H9 (cell line): ENCODE data around the gene PRKAR1A. TPM values are rescaled to one million over a fixed set of nuclear protein-coding genes. Genes with fewer than 3 reads are reported as not detected.

Source experiments
- DNase-seq: peaks from one replicate; pipeline ENCODE4 v3.0.0-alpha.2; 2017
- H2AFZ ChIP-seq: one replicate; pipeline ENCODE4 v1.6.1; 2013; ENCODE audit warnings: mild to moderate bottlenecking, low read length, control low read depth, moderate library complexity
- H2AK5ac ChIP-seq: 2 replicates; pipeline ENCODE4 v1.6.1; 2013; ENCODE audit warnings: low read length, control low read depth, mixed read lengths; ENCODE audit not compliant: insufficient read length
- H2BK120ac ChIP-seq: one replicate; pipeline ENCODE4 v1.6.1; 2013; ENCODE audit warnings: low read depth, mild to moderate bottlenecking, low read length, control low read depth, inconsistent platforms; ENCODE audit not compliant: poor library complexity, severe bottlenecking
- H2BK12ac ChIP-seq: 2 replicates; pipeline ENCODE4 v1.6.1; 2013; ENCODE audit warnings: low read length, control low read depth, mixed read lengths, low read depth; ENCODE audit not compliant: insufficient read length
- H2BK15ac ChIP-seq: 2 replicates; pipeline ENCODE4 v1.6.1; 2013; ENCODE audit warnings: low read depth, low read length, control low read depth
- H2BK20ac ChIP-seq: one replicate; pipeline ENCODE4 v1.6.1; 2013; ENCODE audit warnings: low read depth, mild to moderate bottlenecking, low read length, control low read depth, inconsistent platforms; ENCODE audit not compliant: poor library complexity, severe bottlenecking
- H2BK5ac ChIP-seq: 2 replicates; pipeline ENCODE4 v1.6.1; 2013; ENCODE audit warnings: low read length, control low read depth, mixed read lengths; ENCODE audit not compliant: insufficient read length
- H3K14ac ChIP-seq: 2 replicates; pipeline ENCODE4 v1.6.1; 2013; ENCODE audit warnings: low read length, control low read depth; ENCODE audit not compliant: insufficient read depth
- H3K18ac ChIP-seq: 2 replicates; pipeline ENCODE4 v1.6.1; 2013; ENCODE audit warnings: low read depth, mild to moderate bottlenecking, mixed read lengths, low read length, control low read depth; ENCODE audit not compliant: insufficient read length
- H3K23ac ChIP-seq: 2 replicates; pipeline ENCODE4 v1.6.1; 2013; ENCODE audit warnings: low read length, control low read depth, mixed read lengths, low read depth; ENCODE audit not compliant: insufficient read length
- H3K23me2 ChIP-seq: 2 replicates; pipeline ENCODE4 v1.6.1; 2013; ENCODE audit warnings: low read depth, mild to moderate bottlenecking, mixed read lengths, low read length, control low read depth; ENCODE audit not compliant: insufficient read length, poor library complexity, severe bottlenecking
- H3K27ac ChIP-seq: 2 replicates; pipeline ENCODE4 v1.5.1; 2013; ENCODE audit warnings: low read length, control low read depth, mixed read lengths, low read depth; ENCODE audit not compliant: insufficient read length
- H3K27me3 ChIP-seq: 2 replicates; pipeline ENCODE4 v1.6.1; 2013; ENCODE audit warnings: low read length, control low read depth, inconsistent platforms; ENCODE audit not compliant: insufficient read depth
- H3K4ac ChIP-seq: 2 replicates; pipeline ENCODE4 v1.6.1; 2013; ENCODE audit warnings: low read depth, mild to moderate bottlenecking, control low read depth, inconsistent platforms, low read length, moderate library complexity
- H3K4me1 ChIP-seq: 2 replicates; pipeline ENCODE4 v1.6.1; 2013; ENCODE audit warnings: low read length, control low read depth, inconsistent platforms; ENCODE audit not compliant: insufficient read depth
- H3K4me2 ChIP-seq: 2 replicates; pipeline ENCODE4 v1.6.1; 2013; ENCODE audit warnings: low read length, control low read depth, mixed read lengths; ENCODE audit not compliant: insufficient read length, insufficient read depth
- H3K56ac ChIP-seq: 2 replicates; pipeline ENCODE4 v1.6.1; 2013; ENCODE audit warnings: low read depth, mild to moderate bottlenecking, mixed read lengths, low read length, control low read depth; ENCODE audit not compliant: insufficient read length
- H3K79me1 ChIP-seq: 2 replicates; pipeline ENCODE4 v1.6.1; 2013; ENCODE audit warnings: low read depth, mild to moderate bottlenecking, moderate library complexity, low read length, control low read depth, inconsistent platforms; ENCODE audit not compliant: insufficient read depth, poor library complexity, severe bottlenecking
- H3K79me2 ChIP-seq: 2 replicates; pipeline ENCODE4 v1.6.1; 2013; ENCODE audit warnings: low read length, control low read depth, inconsistent platforms; ENCODE audit not compliant: insufficient read depth
- H3K9ac ChIP-seq: 2 replicates; pipeline ENCODE4 v1.6.1; 2013; ENCODE audit warnings: low read length, control low read depth, mixed read lengths; ENCODE audit not compliant: insufficient read length; ENCODE audit errors: extremely low read depth
- H3K9me3 ChIP-seq: one replicate; pipeline ENCODE4 v1.6.1; 2013; ENCODE audit warnings: low read depth, low read length, inconsistent platforms; ENCODE audit not compliant: control insufficient read depth
- H3T11ph ChIP-seq: one replicate; pipeline ENCODE4 v1.6.1; 2013; ENCODE audit warnings: mild to moderate bottlenecking, low read length, control low read depth, inconsistent platforms
- H4K20me1 ChIP-seq: one replicate; pipeline ENCODE4 v1.6.1; 2013; ENCODE audit not compliant: control insufficient read depth, insufficient read length, insufficient read depth
- H4K5ac ChIP-seq: 2 replicates; pipeline ENCODE4 v1.6.1; 2013; ENCODE audit warnings: low read depth, mild to moderate bottlenecking, mixed read lengths, low read length, control low read depth; ENCODE audit not compliant: insufficient read length
- H4K8ac ChIP-seq: replicated peaks from 2 replicates; pipeline ENCODE4 v1.6.1; 2013; ENCODE audit warnings: low read length, control low read depth, mixed read lengths, low read depth; ENCODE audit not compliant: insufficient read length
- H4K91ac ChIP-seq: 2 replicates; pipeline ENCODE4 v1.6.1; 2013; ENCODE audit warnings: low read depth, mild to moderate bottlenecking, moderate library complexity, mixed read lengths, low read length, control low read depth; ENCODE audit not compliant: insufficient read length
- H3K27ac Mint-ChIP-seq, 3 experiments: 2 replicates in 2 of 3; 3 replicates in 1 of 3; pipeline ENCODE4 v1.8.0; 2020 to 2021; ENCODE audit warnings: mixed read lengths in 3 of 3, mild to moderate bottlenecking in 1 of 3, moderate library complexity in 1 of 3
- H3K27me3 Mint-ChIP-seq: 2 replicates; pipeline ENCODE4 v1.8.0; 2021; ENCODE audit warnings: low read depth, mild to moderate bottlenecking, moderate library complexity, mixed read lengths
- H3K36me3 Mint-ChIP-seq, 3 experiments: 2 replicates in 2 of 3; 3 replicates in 1 of 3; pipeline ENCODE4 v1.8.0; 2020 to 2021; ENCODE audit warnings: low read depth in 3 of 3, mixed read lengths in 3 of 3; ENCODE audit not compliant: insufficient read depth in 1 of 3
- H3K4me1 Mint-ChIP-seq, 2 experiments: 2 replicates each; pipeline ENCODE4 v1.8.0; 2020; ENCODE audit warnings: mixed read lengths in 2 of 2
- H3K4me3 Mint-ChIP-seq, 2 experiments: 2 replicates in 1 of 2; 3 replicates in 1 of 2; pipeline ENCODE4 v1.8.0; 2020 to 2021; ENCODE audit warnings: mild to moderate bottlenecking in 2 of 2, mixed read lengths in 2 of 2, moderate library complexity in 1 of 2
- H3K9me3 Mint-ChIP-seq, 2 experiments: 2 replicates in 1 of 2; 3 replicates in 1 of 2; pipeline ENCODE4 v1.8.0; 2020; ENCODE audit warnings: mild to moderate bottlenecking in 2 of 2, mixed read lengths in 2 of 2, moderate library complexity in 1 of 2
- WGBS: extraction: QIAGEN DNeasy Blood & Tissue Kit; methylation state at CpG from one replicate; pipeline ENCODE4 v1.1.7; 2013; ENCODE audit warnings: missing lambda C conversion rate, low lambda C conversion rate, mixed read lengths; ENCODE audit not compliant: insufficient read length; ENCODE audit errors: extremely low coverage; 5-methylcytosine and 5-hydroxymethylcytosine counted together
- total RNA-seq: library from RNA; stranded (reverse); gene quantifications from 2 replicates; pipeline ENCODE4 v1.2.1, GENCODE V29; 2021
- TF ChIP-seq, protein P1 (sequence below): fragments of 200-600 bp; sonication (generic); conservative IDR thresholded peaks from 3 replicates; pipeline ENCODE4 v1.8.0; 2021; ENCODE audit warnings: antibody characterized with exemption, mild to moderate bottlenecking

The PRKAR1A gene
- total RNA-seq, 1 experiment from 2014 or later = 171 TPM

DNA sequence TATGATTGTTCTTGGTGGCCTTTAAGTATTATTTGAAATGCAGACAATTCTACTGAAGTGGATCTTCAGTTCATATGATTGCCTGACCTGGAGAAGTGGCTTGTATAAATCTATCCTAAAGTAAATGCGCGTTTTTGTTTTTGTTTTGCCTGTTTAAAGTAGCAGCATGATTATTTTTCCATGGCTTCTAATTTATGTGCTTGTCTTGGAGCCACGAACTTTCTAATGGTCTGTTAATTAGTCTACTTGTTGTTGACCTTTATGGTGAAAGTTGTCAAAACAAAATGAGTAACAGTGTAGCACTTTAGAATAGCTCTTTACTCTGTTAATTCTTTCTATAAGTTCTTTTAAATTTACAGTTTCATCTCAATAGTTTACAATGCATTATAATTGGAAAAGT lies 1.7 kb downstream of the PRKAR1A start:
- no peak overlapping the region for H3K27ac Mint-ChIP-seq

More for the DNA sequence above, 1.7 kb downstream of the PRKAR1A start:
- DNase-seq = no peak
- no peak overlapping the region for H3T11ph ChIP-seq
- H4K5ac ChIP-seq = no peak overlapping the region
- H3K79me2 ChIP-seq = peaks cover 16% of the 10 kb centered on the region; the same call in 1 of the 2 replicates
- H3K4me2 ChIP-seq = peak overlapping the region; percentile 60
- no peak overlapping the region for H3K4ac ChIP-seq
- no peak overlapping the region for H3K56ac ChIP-seq
- peaks cover 12% of the 10 kb centered on the region for H3K9me3 ChIP-seq
- H2BK12ac ChIP-seq = no peak overlapping the region
- H4K8ac ChIP-seq = no peak overlapping the region
- H3K9ac ChIP-seq = no peak overlapping the region
- H3K4me1 ChIP-seq = no peaks in the 10 kb centered on the region; the same call in 1 of the 2 replicates
- no peaks in the 10 kb centered on the region for H4K20me1 ChIP-seq
- no peak overlapping the region for H2AFZ ChIP-seq
- WGBS = no CpG with 5 or more reads among the region's 3 CpGs
- no peak overlapping the region for H2BK120ac ChIP-seq
- H3K23me2 ChIP-seq = peaks cover 9% of the 10 kb centered on the region
- 0 out of 2 replicates have a peak, but pooled peaks cover 2% of the 10 kb centered on the region for H3K27me3 Mint-ChIP-seq
- peaks cover 27 to 35% of the 10 kb centered on the region in 2 experiments for H3K4me1 Mint-ChIP-seq
- peaks cover 11% of the 10 kb centered on the region for H3K79me1 ChIP-seq
- no peak overlapping the region for H3K18ac ChIP-seq
- peaks cover 35 to 45% (median 44%) of the 10 kb centered on the region in 3 experiments for H3K36me3 Mint-ChIP-seq
- no peak overlapping the region for H4K91ac ChIP-seq
- no peak overlapping the region for H2AK5ac ChIP-seq
- H3K27ac ChIP-seq = no peak overlapping the region
- H3K27me3 ChIP-seq = no peaks in the 10 kb centered on the region
- no peak overlapping the region for H2BK5ac ChIP-seq
- no peak overlapping the region for H3K23ac ChIP-seq
- H2BK20ac ChIP-seq = no peak overlapping the region
- TF ChIP-seq, protein P1, sequence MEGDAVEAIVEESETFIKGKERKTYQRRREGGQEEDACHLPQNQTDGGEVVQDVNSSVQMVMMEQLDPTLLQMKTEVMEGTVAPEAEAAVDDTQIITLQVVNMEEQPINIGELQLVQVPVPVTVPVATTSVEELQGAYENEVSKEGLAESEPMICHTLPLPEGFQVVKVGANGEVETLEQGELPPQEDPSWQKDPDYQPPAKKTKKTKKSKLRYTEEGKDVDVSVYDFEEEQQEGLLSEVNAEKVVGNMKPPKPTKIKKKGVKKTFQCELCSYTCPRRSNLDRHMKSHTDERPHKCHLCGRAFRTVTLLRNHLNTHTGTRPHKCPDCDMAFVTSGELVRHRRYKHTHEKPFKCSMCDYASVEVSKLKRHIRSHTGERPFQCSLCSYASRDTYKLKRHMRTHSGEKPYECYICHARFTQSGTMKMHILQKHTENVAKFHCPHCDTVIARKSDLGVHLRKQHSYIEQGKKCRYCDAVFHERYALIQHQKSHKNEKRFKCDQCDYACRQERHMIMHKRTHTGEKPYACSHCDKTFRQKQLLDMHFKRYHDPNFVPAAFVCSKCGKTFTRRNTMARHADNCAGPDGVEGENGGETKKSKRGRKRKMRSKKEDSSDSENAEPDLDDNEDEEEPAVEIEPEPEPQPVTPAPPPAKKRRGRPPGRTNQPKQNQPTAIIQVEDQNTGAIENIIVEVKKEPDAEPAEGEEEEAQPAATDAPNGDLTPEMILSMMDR = no peak
- no peak overlapping the region for H2BK15ac ChIP-seq
- peaks cover 16 to 17% of the 10 kb centered on the region in 2 experiments for H3K9me3 Mint-ChIP-seq
- peak overlapping the region; percentile 97 for H3K4me3 Mint-ChIP-seq
- H3K14ac ChIP-seq = no peak overlapping the region
